HepG2 (cell line): ENCODE measurements around the gene SCAND1. TPM values are rescaled to one million over a fixed set of nuclear protein-coding genes. Genes with fewer than 3 reads are reported as not detected.
A peak's percentile ranks its signal among the peaks of the same experiment; 100 is the strongest.

Experiments
- ATAC-seq: fragments of 200-7000 bp; cut with Tn5 transposase; 3 replicates; pipeline ENCODE4 v1.9.1; 2020; ENCODE audit warnings: mild to moderate bottlenecking, moderate library complexity
- BruUV-seq: library from RNA; stranded (reverse); fragments of 400-500 nt; replicated peaks from 2 replicates; lab custom pipeline; 2021; lab: Mats Ljungman, UMichigan
- CTCF ChIA-PET: fragments of 300-600 bp; formaldehyde crosslinking; extraction: SDS; loops from one replicate; lab custom pipeline; 2021; ENCODE audit warnings: low total read pairs, inconsistent platforms, low intra/inter-chr PET ratio; lab: Yijun Ruan, JAX
- POLR2A ChIA-PET: fragments of 350-600 bp; sonication (Branson Sonifier 250); formaldehyde crosslinking; loops from one replicate; lab custom pipeline; 2020; ENCODE audit warnings: antibody characterized with exemption, inconsistent platforms; lab: Yijun Ruan, JAX
- DNase-seq: peaks from one replicate; pipeline ENCODE4 v3.0.0-alpha.2; 2015; ENCODE audit warnings: low spot score
- FAIRE-seq: peaks from 3 replicates; lab custom pipeline; 2011; peaks lifted over from hg19 to GRCh38; lab: Jason Lieb, UNC
- H2AFZ ChIP-seq: one replicate; pipeline ENCODE4 v1.6.1; 2011; ENCODE audit warnings: low read length, inconsistent platforms
- H3K27ac ChIP-seq: fragments of 300-600 bp; 3 replicates; pipeline ENCODE4 v1.8.0; 2011; ENCODE audit warnings: mixed run types, mild to moderate bottlenecking, mixed read lengths, low read length, inconsistent platforms; ENCODE audit not compliant: insufficient read depth; ENCODE audit errors: extremely low read length
- H3K27me3 ChIP-seq, 2 experiments: fragments of 200-600 bp in 1 of 2; 2 replicates in 1 of 2; 3 replicates in 1 of 2; pipeline versions ENCODE4 v1.6.0 to v1.8.0; 2011; ENCODE audit warnings: low read length in 2 of 2, mild to moderate bottlenecking in 2 of 2, moderate library complexity in 2 of 2, inconsistent platforms in 1 of 2; ENCODE audit not compliant: insufficient read depth in 2 of 2, control insufficient read depth in 1 of 2
- H3K36me3 ChIP-seq, 2 experiments: fragments of 200-600 bp in 1 of 2; replicated peaks in 1 of 2; 2 replicates in 1 of 2; 3 replicates in 1 of 2; pipeline versions ENCODE4 v1.5.1 to v1.8.0; 2011; ENCODE audit warnings: low read length in 2 of 2, inconsistent platforms in 1 of 2; ENCODE audit not compliant: insufficient read depth in 2 of 2, control insufficient read depth in 1 of 2
- H3K4me1 ChIP-seq: 2 replicates; pipeline ENCODE4 v1.5.1; 2012; ENCODE audit warnings: low read length, inconsistent platforms; ENCODE audit not compliant: insufficient read depth
- H3K4me2 ChIP-seq: 2 replicates; pipeline ENCODE4 v1.6.0; 2011; ENCODE audit warnings: low read depth, low read length, inconsistent platforms
- H3K4me3 ChIP-seq, 3 experiments: fragments of 200-600 bp in 1 of 3; sonication (generic), shearing (Covaris generic) in 1 of 3; replicated peaks in 1 of 3; 2 replicates each; pipeline ENCODE4 v1.5.1; 2011 to 2016; ENCODE audit warnings: low read length in 3 of 3, inconsistent platforms in 2 of 3, low read depth in 2 of 3, mild to moderate bottlenecking in 2 of 3, control low read depth in 1 of 3, mixed read lengths in 1 of 3; ENCODE audit not compliant: insufficient read depth in 1 of 3
- H3K79me2 ChIP-seq: one replicate; pipeline ENCODE4 v1.6.1; 2011; ENCODE audit warnings: low read length, inconsistent platforms; ENCODE audit not compliant: insufficient read depth
- H3K9ac ChIP-seq: 2 replicates; pipeline ENCODE4 v1.6.0; 2011; ENCODE audit warnings: mild to moderate bottlenecking, low read depth, low read length, inconsistent platforms; ENCODE audit not compliant: insufficient read depth
- H3K9me3 ChIP-seq: 2 replicates; pipeline ENCODE4 v1.5.1; 2012; ENCODE audit warnings: mild to moderate bottlenecking, low read length
- H4K20me1 ChIP-seq: 2 replicates; pipeline ENCODE4 v1.6.0; 2011; ENCODE audit warnings: inconsistent platforms, mild to moderate bottlenecking, low read length, moderate library complexity; ENCODE audit not compliant: insufficient read depth
- AGO1 ChIP-seq: fragments of 200-400 bp; formaldehyde crosslinking; IDR thresholded peaks from 2 replicates; pipeline ENCODE4 v1.6.1; 2017; ENCODE audit warnings: mild to moderate bottlenecking, low read depth, low read length, moderate library complexity; ENCODE audit not compliant: poor library complexity, severe bottlenecking
- PRMT3 ChIP-seq: sonication (generic); formaldehyde crosslinking; IDR thresholded peaks from 2 replicates; pipeline ENCODE4 v1.8.1; 2022; ENCODE audit warnings: low read depth, mild to moderate bottlenecking, moderate library complexity, missing genetic modification reagents, borderline replicate concordance
- STAG1 ChIP-seq: sonication (generic); formaldehyde crosslinking; IDR thresholded peaks from 2 replicates; pipeline ENCODE4 v1.4.0; 2020; ENCODE audit warnings: missing genetic modification reagents
- ZNF629 ChIP-seq: sonication (generic); formaldehyde crosslinking; conservative IDR thresholded peaks from 2 replicates; pipeline ENCODE4 v1.5.0; 2020; ENCODE audit warnings: missing genetic modification reagents
- ZNF768 ChIP-seq: sonication (generic); formaldehyde crosslinking; IDR thresholded peaks from 2 replicates; pipeline ENCODE4 v1.4.0; 2020; ENCODE audit warnings: missing genetic modification reagents
- WGBS: methylation state at CpG from one replicate; pipeline ENCODE4 v1.1.6; 2017; ENCODE audit warnings: low lambda C conversion rate; 5-methylcytosine and 5-hydroxymethylcytosine counted together
- in situ Hi-C: cut with HindIII; loops from 2 replicates; pipeline ENCODE4 v1.10.0; 2017; ENCODE audit warnings: low pct_unique_long_range_greater_than_20kb; ENCODE audit not compliant: extremely low pct_ligation_motif_present
- intact Hi-C: fragments of 100-400 bp; cut with micrococcal nuclease; formaldehyde crosslinking; loops from one replicate; pipeline ENCODE4 v1.10.0; 2022; ENCODE audit not compliant: unreplicated experiment
- polyA plus RNA-seq, 8 experiments: library from polyadenylated mRNA; depleted of rRNA in 3 of 8; stranded (reverse) in 7 of 8; unstranded in 1 of 8; fragments of >200 nt; fragmentation: Illumina TruSeq in 4 of 8; extraction: Trizol in 4 of 8; gene quantifications; 2 replicates each; pipeline versions ENCODE4 v1.2.1 to v1.2.3, GENCODE V29; 2011 to 2016; ENCODE audit warnings: low read depth in 4 of 8, missing spikeins in 1 of 8, mixed read lengths in 1 of 8; ENCODE audit not compliant: insufficient read depth in 1 of 8
- total RNA-seq, 5 experiments: library from RNA; depleted of rRNA; stranded (reverse); fragments of >200 nt; fragmentation: Illumina TruSeq; extraction: Trizol; gene quantifications; 2 replicates each; pipeline ENCODE4 v1.2.3, GENCODE V29; 2016; ENCODE audit warnings: low read depth in 1 of 5
- TF ChIP-seq, protein P1 (sequence below): sonication (generic); formaldehyde crosslinking; IDR thresholded peaks from 2 replicates; pipeline ENCODE4 v1.5.0; 2020; ENCODE audit warnings: mild to moderate bottlenecking, missing genetic modification reagents, moderate library complexity

SCAND1 gene
- total and polyA plus RNA-seq, 2 of the 13 experiments (the other 11 are each of a cell fraction or from before 2014, with no cell fraction given), result 19.3 to 109 TPM

DNA sequence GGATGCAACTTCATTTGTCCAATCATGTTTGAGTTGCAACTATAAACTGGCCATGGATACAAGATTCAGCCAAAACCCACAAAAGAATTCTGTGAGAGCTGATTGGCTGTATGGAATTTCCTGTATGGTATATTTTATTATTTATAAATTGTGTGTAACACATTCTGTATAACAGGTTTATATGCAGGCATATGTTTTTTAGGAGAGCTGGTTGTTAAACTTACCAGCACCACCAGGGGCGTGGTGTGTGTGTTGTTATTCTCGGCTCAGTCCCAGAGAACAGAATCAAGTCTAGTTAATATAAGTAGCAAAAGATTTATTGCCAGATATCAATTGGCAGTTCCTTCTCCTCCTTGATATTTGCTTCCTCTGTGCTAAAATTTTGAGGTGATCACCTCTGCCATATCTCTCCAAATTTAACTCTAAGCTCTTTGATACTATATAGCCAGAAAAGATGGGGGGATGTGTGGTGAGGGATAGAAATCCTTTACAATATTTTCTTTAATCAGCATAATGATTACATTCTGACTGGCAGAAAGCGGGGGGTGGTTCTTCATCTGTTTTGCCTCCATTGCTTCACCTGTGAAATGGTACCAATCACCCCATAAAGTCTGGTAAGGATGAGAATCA is 37.0 kb upstream of the SCAND1 start:
- FAIRE-seq (peak; percentile 30), DNase-seq (peak; percentile 35), ATAC-seq (peak; percentile 68)
- Histone ChIP-seq H3K36me3 (no peaks in the 10 kb centered on the region), H3K9me3 (no peaks in the 10 kb centered on the region), H3K4me1 (no peaks in the 10 kb centered on the region), H2AFZ (no peak overlapping the region), H3K4me2 (no peak overlapping the region), H3K9ac (no peak overlapping the region), H3K79me2 (no peaks in the 10 kb centered on the region), H4K20me1 (no peaks in the 10 kb centered on the region), H3K4me3 (no peak overlapping the region), H3K27ac (no peak overlapping the region), H3K27me3 (no peaks in the 10 kb centered on the region)
- no TSS peak for BruUV-seq
- ChIA-PET CTCF (interaction anchor here (1.1 to 7.4 kb wide), 2 partner anchors 147 to 208 kb away, joined by 3 to 259 read pairs; no protein-coding TSS in a partner anchor), POLR2A (interaction anchor here (1.1 to 4.5 kb wide), 2 partner anchors 37 to 148 kb away, joined by 5 to 32 read pairs; partner anchors contain the start of gene SCAND1)
- intact Hi-C loops, result loop anchor here (10.0 kb wide), 1 partner anchor 444 kb away; no protein-coding TSS in a partner anchor
- WGBS, result under 1% methylated on average over 3 of the region's 3 CpGs
- in situ Hi-C loops, result loop anchor here (5.0 kb wide), 1 partner anchor 206 kb away; no protein-coding TSS in a partner anchor
- TF ChIP-seq PRMT3, result no peak
- TF ChIP-seq, protein P1, sequence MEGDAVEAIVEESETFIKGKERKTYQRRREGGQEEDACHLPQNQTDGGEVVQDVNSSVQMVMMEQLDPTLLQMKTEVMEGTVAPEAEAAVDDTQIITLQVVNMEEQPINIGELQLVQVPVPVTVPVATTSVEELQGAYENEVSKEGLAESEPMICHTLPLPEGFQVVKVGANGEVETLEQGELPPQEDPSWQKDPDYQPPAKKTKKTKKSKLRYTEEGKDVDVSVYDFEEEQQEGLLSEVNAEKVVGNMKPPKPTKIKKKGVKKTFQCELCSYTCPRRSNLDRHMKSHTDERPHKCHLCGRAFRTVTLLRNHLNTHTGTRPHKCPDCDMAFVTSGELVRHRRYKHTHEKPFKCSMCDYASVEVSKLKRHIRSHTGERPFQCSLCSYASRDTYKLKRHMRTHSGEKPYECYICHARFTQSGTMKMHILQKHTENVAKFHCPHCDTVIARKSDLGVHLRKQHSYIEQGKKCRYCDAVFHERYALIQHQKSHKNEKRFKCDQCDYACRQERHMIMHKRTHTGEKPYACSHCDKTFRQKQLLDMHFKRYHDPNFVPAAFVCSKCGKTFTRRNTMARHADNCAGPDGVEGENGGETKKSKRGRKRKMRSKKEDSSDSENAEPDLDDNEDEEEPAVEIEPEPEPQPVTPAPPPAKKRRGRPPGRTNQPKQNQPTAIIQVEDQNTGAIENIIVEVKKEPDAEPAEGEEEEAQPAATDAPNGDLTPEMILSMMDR (CRISPR knock-in tag), result 0 out of 2 replicates have a peak, but pooled peaks have one; percentile 22
- peak; percentile 40; the same call in 1 of the 2 replicates for TF ChIP-seq STAG1 (CRISPR knock-in tag)

DNA sequence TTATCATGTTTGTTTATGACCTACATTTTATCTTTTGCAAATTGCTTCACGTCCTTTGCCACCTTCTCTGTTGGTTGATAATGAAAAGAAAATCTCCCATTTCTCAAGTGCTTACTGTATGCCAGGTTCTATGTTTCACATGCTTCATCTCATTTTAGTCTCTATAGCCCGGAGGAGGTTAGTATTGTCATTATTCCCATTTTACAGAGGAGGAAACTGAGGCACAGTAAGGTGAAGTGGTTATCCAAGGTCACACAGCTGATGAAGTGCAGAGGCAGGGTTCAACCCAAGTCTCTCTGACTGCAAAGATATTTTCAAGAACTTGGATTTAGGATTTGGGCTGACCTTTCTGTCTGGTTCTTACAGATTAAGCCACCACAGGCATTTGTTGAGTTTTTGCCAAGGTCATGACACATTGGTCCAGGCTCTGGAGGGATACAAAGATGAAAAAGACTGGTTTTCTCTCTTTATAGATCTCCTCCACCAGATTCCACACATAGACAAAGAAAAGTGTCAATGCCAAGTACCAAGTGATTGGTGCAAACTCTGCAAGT is 34.7 kb upstream of the SCAND1 start:
- in situ Hi-C loops, result loop anchor here (10.0 kb wide), 1 partner anchor 456 kb away; no protein-coding TSS in a partner anchor
- FAIRE-seq, result no peak
- no peak overlapping the region for H3K27ac ChIP-seq
- no peak for DNase-seq
- no peak for ATAC-seq
- H3K4me2 ChIP-seq, result no peak overlapping the region
- H4K20me1 ChIP-seq, result no peaks in the 10 kb centered on the region
- no peak overlapping the region for H2AFZ ChIP-seq
- H3K9ac ChIP-seq, result no peak overlapping the region
- intact Hi-C loops, result no loop called here
- peaks cover 0 to 8% of the 10 kb centered on the region in 2 experiments; a peak in 1 of 5 replicates for H3K27me3 ChIP-seq
- CTCF ChIA-PET, result no interaction called here
- no TSS peak for BruUV-seq
- H3K4me1 ChIP-seq, result no peaks in the 10 kb centered on the region
- H3K9me3 ChIP-seq, result no peaks in the 10 kb centered on the region
- H3K79me2 ChIP-seq, result no peaks in the 10 kb centered on the region
- H3K36me3 ChIP-seq, result no peaks in the 10 kb centered on the region
- no peak overlapping the region for H3K4me3 ChIP-seq
- 29% methylated on average over 2 of the region's 2 CpGs for WGBS
- TF ChIP-seq ZNF768 (CRISPR knock-in tag) (no peak), AGO1 (no peak), ZNF629 (CRISPR knock-in tag) (peak; percentile 60; the same call in 1 of the 2 replicates)
- POLR2A ChIA-PET, result no interaction called here
